CD4-positive, alpha-beta T cell treated with Interleukin-12 subunit alpha and Interleukin-12 subunit beta, for 1 hour (primary cell): Measurements from ENCODE around the gene ADA.
"Not testable (repeated sequence)": the region's sequence is repeated elsewhere in the genome, so short reads cannot be mapped to it uniquely, and the experiment has no call there.

Experiments used
- DNase-seq: peaks from one replicate; pipeline ENCODE4 v3.0.0-alpha.2; 2020

The ADA gene

DNA sequence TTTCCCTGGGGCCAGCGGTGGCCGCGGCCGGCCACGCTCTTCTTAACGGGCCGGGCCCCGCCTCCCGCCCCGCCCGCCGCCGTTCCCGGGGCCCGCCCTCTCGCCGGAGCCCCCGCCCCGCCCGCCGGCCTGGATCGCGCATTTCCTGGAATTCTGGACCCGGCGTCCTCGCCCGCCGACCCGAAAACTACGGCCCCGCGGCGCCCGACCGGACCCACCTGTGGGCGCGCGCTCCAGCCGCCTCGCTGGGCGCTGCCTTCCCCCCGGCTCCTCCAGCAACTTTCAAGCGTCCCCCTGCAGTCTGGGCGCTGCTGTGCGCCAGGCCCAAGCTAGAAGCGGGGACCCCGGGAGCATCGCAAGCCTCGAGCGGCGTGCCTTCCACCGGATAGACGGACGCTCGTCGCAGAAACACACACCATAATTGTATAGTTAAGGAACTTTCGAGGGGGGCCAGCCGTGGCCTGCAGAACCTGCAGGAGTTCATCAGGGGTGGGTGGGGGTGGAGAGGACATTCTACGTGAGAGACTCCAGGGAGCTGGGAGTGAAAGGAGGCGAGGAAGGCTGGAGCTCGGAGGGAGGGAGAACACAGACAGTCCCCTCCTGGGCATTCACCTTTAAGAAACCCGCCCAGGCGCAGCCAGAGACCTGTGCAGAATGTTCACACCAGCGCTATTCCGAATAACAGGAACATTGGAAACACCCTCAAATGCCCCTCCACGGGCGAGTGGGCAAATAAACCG is at the start of gene ADA:
TSS of gene ADA (minus strand) at position 16 of the 740 bp plus-strand sequence. CDS start 92 bp downstream, outside the sequence.
- DNase-seq, result peak; percentile 47

GRCh38 chr20:44700306-44700705 is 48.8 kb upstream of the ADA start:
- DNase-seq, result no peak

DNA sequence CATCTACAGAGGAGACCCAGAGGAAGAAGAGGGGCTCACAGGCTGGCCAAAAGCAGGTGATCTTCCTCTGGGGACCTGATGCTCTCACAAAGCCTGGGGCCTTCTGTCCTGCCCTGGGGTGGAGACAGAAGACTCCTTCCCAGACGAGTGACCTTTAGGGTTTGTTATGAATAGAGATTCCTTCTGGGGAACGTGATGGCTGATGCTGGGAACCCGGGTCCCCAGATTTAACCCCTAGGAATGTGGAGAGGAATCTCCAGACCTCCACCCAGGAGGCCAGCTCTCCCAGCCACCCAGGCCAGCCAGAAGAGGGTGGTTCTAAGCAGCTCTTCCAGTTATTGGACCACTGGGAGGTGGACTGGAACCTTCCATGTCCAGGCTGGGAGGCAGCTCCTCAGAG is 46.9 kb upstream of the ADA start:
- no peak for DNase-seq

GRCh38 chr20:44697041-44697440 is 45.5 kb upstream of the ADA start:
- not testable (repeated sequence) for DNase-seq

DNA sequence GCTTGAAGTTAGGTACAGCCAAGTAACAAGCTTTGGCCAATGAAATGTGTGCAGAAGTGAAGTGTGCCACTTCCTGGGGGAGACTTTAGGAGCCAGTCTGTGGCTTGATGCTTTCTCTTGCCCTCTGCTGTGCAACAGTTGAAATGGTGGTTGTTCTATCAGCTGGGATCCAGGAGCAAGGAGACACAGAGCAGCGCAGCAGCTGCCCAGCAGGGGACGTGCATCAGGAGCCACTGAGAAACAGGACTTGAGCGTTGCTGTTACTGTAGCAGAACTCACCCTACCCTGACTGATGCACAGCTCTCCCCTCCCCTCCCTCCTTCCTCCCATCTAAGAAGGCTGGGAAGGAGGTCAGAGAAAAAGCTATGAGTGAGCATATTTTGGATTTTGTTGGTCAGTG is 44.8 kb upstream of the ADA start:
- DNase-seq, result no peak

GRCh38 chr20:44695674-44696300 is 44.3 kb upstream of the ADA start:
- DNase-seq, result no peak

- no peak for DNase-seq
Measured at GRCh38 chr20:44695295-44695673, 43.8 kb upstream of the ADA start.

DNA sequence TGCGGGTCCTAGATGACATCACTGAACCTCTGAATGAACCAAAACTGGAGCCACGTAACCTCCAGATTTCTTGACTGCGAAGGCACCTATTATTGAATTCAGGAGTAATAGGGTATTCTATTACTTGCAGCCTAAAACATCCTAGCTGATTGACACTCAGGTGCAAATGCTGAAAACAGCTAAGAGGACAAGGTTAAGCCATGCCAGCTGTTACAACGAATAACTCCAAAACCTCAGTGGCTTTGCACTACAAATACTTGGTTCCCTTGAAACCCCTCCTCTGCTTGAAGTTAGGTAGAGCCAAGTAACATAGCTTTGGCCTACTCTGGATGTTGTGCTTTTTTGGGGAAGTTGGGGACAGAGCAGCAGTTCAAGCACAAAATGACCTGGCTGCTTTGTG is 42.7 kb upstream of the ADA start:
- DNase-seq, result no peak

- no peak for DNase-seq
Measured at GRCh38 chr20:44693627-44694026, 42.1 kb upstream of the ADA start.

- no peak for DNase-seq
Measured at GRCh38 chr20:44692932-44693480, 41.5 kb upstream of the ADA start.

DNA sequence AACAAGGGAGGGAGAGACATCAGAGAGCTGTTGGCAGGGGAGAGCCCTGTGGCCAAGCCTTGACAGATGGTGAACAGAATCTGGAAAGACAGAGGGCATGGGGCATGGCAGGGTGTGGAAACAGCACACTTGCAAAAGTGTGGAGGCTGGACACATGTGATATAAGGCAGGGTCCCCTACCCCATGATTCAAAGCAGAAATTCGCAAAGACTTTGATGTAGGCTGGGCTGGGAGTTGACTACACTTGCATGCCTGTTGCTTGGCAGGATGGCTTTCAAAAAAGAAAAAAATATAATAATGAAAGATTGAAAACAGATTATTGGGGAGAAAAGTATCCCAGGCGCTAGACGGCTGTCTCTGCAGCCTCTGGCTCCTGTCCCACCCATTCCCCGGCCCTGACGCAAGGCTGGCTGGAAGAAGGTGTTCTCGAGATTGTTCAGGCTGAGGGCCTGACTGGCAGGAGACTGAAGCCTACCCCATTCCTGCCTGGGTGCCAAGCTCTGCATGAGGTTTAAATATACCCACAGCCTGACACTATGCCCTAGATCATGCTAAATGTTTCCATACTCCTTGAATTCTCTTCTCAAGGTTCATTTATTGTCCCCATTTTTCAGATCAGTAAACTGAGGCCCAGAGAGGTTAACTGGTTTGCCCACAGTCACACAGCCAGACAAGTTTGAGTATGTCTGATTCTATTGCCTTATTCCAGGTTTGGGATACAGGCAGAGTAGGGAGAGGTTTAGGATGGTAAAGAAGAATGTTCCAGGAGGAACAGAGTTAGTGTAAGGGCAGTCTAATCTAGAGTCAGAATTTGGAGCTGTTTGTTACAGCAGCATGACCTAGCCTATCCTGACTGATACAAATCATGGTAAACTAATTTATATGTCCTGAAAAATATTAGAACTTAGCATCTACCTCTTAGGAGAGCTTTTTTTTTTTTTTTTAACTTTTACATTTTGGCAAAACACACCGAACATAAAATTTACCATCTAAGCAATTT is 40.2 kb upstream of the ADA start:
- no peak for DNase-seq

- no peak for DNase-seq
Measured at GRCh38 chr20:44690781-44691423, 39.4 kb upstream of the ADA start.

DNA sequence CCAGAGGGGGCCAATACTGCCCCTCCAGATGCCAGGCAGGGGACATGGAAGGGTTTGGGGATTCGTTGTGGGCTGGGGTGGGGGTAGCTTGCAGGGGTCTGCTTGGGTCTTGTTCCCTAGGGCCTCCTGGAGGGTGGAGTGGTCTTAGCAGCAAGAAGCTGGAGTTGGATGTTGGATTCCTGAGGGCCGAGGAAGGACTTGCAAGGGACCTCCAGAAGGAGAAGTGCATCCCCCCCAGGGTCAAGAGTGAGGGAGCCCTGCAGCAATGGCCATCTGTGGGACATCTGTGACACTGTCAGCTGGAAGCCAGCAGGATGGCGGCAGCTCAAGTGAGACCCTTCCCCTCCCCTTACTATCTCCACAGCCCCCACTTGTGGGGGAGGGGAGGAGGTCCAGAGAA is 38.3 kb upstream of the ADA start:
- DNase-seq, result no peak

DNA sequence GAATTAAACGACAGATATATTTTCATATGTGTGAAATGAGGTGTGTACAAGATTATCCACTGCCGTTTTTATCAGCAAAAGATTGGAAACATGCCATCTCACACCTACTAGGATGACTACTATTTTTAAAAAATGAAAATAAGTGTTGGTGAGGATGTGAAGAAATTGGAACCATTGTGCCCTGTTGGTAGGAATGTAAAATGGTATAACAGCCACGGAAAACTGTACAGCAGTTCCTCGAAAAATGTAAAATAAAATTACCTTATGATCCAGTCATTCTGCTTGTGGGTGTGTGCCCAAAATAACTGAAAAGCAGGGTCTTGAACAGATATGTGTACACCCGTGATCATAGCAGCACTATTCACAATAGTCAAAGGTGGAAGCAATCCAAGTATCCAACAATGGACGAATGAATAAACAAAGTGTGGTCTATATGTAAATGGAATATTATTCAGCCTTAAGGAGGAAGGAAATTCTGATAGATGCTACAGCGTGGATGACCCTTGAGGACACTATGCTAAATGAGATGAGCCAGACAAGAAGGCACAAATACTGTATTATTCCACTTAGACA is 36.6 kb upstream of the ADA start:
- no peak for DNase-seq

DNA sequence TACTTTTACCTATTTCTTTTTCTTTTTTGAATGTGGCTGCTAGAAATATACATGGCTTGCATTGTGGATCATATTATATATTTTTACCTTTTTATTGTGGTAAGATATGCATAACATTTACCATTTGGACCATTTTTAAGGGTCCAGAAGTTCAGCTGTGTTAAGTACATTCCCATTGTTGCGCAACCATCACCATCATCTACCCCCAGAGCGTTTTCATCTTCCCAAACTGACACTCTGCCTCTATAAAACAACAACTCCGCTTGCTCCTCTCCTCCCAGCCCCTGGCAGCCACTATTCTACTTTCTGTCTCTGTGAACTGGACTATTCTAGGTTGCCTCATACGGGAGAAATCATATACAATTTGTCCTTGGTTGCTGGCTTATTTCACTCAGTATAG is 35.4 kb upstream of the ADA start:
- no peak for DNase-seq

DNA sequence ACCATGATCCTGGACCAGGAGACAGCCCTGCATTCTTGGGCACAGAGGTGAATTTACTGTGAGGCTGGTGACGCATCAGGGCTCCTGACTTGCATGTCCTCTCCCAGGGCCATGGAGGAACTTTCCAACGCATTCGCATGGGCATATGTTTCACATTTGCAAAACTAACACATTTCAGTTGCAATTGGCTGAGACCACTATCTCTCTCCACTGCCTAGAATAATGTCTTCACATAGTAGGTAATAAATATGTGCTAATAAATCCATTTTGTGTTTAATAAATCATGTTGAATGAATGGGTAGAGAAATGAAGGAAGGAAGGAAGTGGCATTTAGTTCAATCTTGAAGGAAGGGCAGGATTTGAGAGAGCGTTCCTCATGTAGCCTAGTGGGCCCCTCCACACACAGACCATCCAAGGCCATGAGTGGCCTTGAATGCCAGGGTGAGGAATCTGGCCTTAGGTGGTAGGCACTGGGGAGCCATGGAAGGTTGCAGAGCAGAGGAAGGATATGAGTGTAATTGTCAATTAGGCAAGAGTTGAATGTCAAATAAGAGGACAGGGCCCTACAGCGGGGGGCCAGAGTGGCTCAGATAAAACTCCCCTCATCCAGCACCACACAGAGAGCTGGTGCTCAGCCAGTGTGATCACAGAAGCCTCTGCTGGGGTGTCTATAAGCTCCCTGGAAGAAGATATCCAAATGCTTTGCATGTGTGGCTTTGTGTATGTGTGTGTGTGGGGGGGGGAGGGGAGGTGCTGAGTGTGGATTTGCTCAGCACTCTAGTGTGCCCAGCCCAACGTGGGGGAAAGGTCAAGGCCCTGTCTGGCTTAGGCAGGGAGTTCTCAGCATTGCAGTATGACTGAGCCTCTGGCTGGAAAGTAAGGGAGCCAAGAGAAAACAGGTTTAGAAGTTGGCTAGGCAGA is 32.8 kb upstream of the ADA start:
- no peak for DNase-seq

GRCh38 chr20:44683263-44684046 is 32.0 kb upstream of the ADA start:
- DNase-seq, result peak; percentile 80

DNA sequence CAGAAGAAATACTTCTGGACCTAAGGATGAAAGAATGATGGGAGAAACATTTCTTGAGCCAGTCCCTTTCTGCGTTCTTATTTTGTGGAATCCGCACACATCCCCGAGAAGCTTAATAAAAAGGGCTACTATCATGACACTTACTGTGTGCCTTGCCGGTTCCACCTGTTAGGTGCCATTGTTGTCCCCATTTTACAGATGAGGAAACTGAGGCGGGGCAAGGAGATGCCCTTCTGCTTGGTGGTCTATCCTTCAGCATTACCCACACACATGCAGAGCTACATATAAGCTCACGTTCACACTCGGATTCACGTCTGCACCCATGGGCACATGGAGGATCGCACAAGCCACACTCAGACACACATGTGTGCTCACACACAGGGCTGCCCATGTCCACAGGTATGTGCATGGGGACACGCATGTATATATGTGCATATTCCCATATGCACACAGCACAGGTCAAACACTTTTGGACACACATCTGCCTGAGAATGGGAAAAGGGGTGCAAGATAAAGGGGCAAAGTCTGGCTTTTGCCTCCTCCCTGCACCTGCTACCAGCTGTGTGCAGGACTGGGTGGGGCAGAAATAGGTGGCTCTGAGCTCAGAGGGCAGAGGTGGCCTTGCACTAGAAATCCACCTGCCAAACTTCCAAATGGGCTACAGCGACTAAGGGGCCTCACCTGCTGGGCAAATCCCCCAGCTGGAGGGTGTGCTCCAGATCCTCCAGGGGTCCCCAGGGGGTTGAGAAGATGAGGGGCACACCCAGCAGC is 30.5 kb upstream of the ADA start:
- no peak for DNase-seq

GRCh38 chr20:44678990-44679611 is 27.6 kb upstream of the ADA start:
- no peak for DNase-seq
